Measurements from ENCODE around the gene LDB1. TPM values are rescaled to one million over a fixed set of nuclear protein-coding genes. Genes with fewer than 3 reads are reported as not detected.

Gene LDB1
- total and polyA plus RNA-seq, 10 of the 15 experiments (the other 5 are each of a cell fraction or from before 2014, with no cell fraction given): 1.7 to 71.5 (median 36.9) TPM

- TF ChIP-seq CUX1 (IDR thresholded peaks at IDR 0.05; ENCODE audit: insufficient replicate concordance, low read depth, low read length) (no peak), POLR2A (IDR thresholded peaks at IDR 0.05; ENCODE audit: low read depth, low read length) (peak; percentile 99), CHD1 (IDR thresholded peaks at IDR 0.05; ENCODE audit: low read depth, low read length) (peak; percentile 93), PAX5 (IDR thresholded peaks at IDR 0.05; ENCODE audit: borderline replicate concordance, low read depth, low read length) (no peak), FOS (IDR thresholded peaks at IDR 0.05; ENCODE audit: borderline replicate concordance, extremely low read depth, insufficient read length) (no peak), YBX1 (IDR thresholded peaks at IDR 0.05) (no peak), BHLHE40 (IDR thresholded peaks at IDR 0.05; ENCODE audit: borderline replicate concordance in 1 of 2, low read depth in 2 of 2, low read length in 1 of 2) (peak; percentile 68 to 76; a peak in 3 of 4 replicates), HCFC1 (IDR thresholded peaks at IDR 0.05; ENCODE audit: low read length) (peak; percentile 88), SUZ12 (IDR thresholded peaks at IDR 0.05; ENCODE audit: unreplicated experiment) (no peak), HDAC6 (IDR thresholded peaks at IDR 0.05; ENCODE audit: unreplicated experiment) (no peak), MXI1 (IDR thresholded peaks at IDR 0.05; ENCODE audit: low read depth, low read length) (peak; percentile 98), SIN3A (IDR thresholded peaks at IDR 0.05; ENCODE audit: low read depth, low read length) (no peak), ZNF217 (IDR thresholded peaks at IDR 0.05) (no peak), MEF2B (IDR thresholded peaks at IDR 0.05; ENCODE audit: partially characterized antibody, poor library complexity, severe bottlenecking) (no peak), IRF4 (IDR thresholded peaks at IDR 0.05; ENCODE audit: low read depth, low read length) (0 out of 2 replicates have a peak, but pooled peaks have one; percentile 15), WRNIP1 (IDR thresholded peaks at IDR 0.05; ENCODE audit: borderline replicate concordance, low read depth, low read length) (no peak), RELB (IDR thresholded peaks at IDR 0.05; ENCODE audit: low read depth) (peak; percentile 96)
- TF ChIP-seq, protein P1, sequence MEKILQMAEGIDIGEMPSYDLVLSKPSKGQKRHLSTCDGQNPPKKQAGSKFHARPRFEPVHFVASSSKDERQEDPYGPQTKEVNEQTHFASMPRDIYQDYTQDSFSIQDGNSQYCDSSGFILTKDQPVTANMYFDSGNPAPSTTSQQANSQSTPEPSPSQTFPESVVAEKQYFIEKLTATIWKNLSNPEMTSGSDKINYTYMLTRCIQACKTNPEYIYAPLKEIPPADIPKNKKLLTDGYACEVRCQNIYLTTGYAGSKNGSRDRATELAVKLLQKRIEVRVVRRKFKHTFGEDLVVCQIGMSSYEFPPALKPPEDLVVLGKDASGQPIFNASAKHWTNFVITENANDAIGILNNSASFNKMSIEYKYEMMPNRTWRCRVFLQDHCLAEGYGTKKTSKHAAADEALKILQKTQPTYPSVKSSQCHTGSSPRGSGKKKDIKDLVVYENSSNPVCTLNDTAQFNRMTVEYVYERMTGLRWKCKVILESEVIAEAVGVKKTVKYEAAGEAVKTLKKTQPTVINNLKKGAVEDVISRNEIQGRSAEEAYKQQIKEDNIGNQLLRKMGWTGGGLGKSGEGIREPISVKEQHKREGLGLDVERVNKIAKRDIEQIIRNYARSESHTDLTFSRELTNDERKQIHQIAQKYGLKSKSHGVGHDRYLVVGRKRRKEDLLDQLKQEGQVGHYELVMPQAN (conservative IDR thresholded peaks at IDR 0.05): peak; percentile 97
- TF ChIP-seq, protein P2, sequence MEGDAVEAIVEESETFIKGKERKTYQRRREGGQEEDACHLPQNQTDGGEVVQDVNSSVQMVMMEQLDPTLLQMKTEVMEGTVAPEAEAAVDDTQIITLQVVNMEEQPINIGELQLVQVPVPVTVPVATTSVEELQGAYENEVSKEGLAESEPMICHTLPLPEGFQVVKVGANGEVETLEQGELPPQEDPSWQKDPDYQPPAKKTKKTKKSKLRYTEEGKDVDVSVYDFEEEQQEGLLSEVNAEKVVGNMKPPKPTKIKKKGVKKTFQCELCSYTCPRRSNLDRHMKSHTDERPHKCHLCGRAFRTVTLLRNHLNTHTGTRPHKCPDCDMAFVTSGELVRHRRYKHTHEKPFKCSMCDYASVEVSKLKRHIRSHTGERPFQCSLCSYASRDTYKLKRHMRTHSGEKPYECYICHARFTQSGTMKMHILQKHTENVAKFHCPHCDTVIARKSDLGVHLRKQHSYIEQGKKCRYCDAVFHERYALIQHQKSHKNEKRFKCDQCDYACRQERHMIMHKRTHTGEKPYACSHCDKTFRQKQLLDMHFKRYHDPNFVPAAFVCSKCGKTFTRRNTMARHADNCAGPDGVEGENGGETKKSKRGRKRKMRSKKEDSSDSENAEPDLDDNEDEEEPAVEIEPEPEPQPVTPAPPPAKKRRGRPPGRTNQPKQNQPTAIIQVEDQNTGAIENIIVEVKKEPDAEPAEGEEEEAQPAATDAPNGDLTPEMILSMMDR (IDR thresholded peaks at IDR 0.05 in 2 of 3, conservative IDR thresholded peaks at IDR 0.05 in 1 of 3; ENCODE audit: control insufficient read depth in 2 of 3, extremely low read depth in 1 of 3, insufficient read depth in 1 of 3, low read depth in 3 of 3, low read length in 3 of 3): no peak
These were observed 31.8 kb upstream of the LDB1 start, which contains the start of gene NOLC1 (continued) for GRCh38 chr10:102151774-102152544.

Measured in GM12878 (cell line).